Right lobe of liver (tissue), 6 donors: ENCODE measurements around the gene ZIC4. TPM values are rescaled to one million over a fixed set of nuclear protein-coding genes. Genes with fewer than 3 reads are reported as not detected.

ENCODE experiments used
- ATAC-seq, 4 donors: fragments of 200-7000 bp; cut with Tn5 transposase; one replicate each; pipeline ENCODE4 v1.9.1; 2020; ENCODE audit warnings: mild to moderate bottlenecking in 4 of 4, moderate library complexity in 4 of 4
- DNase-seq, 3 donors: peaks; one replicate each; pipeline ENCODE4 v3.0.0-alpha.2; 2020
- H3K27ac ChIP-seq, 3 donors: fragments of 200-600 bp; one replicate each; pipeline ENCODE4 v1.8.0; 2022
- H3K27me3 ChIP-seq, 2 donors: fragments of 200-600 bp; one replicate each; pipeline ENCODE4 v1.8.0; 2022
- H3K36me3 ChIP-seq, 4 donors: fragments of 200-600 bp; sonication (generic) in 1 of 4; one replicate each; pipeline versions ENCODE4 v1.5.1 to v1.8.0; 2017 to 2022; ENCODE audit warnings: control low read depth in 1 of 4
- H3K4me1 ChIP-seq, 4 donors: fragments of 200-600 bp; sonication (generic) in 1 of 4; one replicate each; pipeline versions ENCODE4 v1.5.1 to v1.8.0; 2017 to 2022; ENCODE audit warnings: control low read depth in 1 of 4
- H3K4me3 ChIP-seq, 3 donors: fragments of 200-600 bp; one replicate each; pipeline ENCODE4 v1.8.0; 2022
- H3K9me3 ChIP-seq, 4 donors: fragments of 200-600 bp; sonication (generic) in 1 of 4; one replicate each; pipeline versions ENCODE4 v1.5.1 to v1.8.0; 2017 to 2022; ENCODE audit warnings: control low read depth in 1 of 4
- POLR2A ChIP-seq: fragments of 450-650 bp; IDR thresholded peaks from one replicate; pipeline ENCODE4 v1.6.1; 2017; ENCODE audit warnings: antibody characterized with exemption, mild to moderate bottlenecking
- WGBS: methylation state at CpG from one replicate; pipeline ENCODE4 v1.1.6; 2018; ENCODE audit warnings: low coverage, low lambda C conversion rate; ENCODE audit not compliant: insufficient coverage; ENCODE audit errors: missing lambda C conversion rate; 5-methylcytosine and 5-hydroxymethylcytosine counted together
- intact Hi-C, 2 donors: fragments of 100-400 bp; cut with DNase I; formaldehyde crosslinking; loops; one replicate each; pipeline versions ENCODE4 v1.11.2 to v1.14.1; 2022
- total RNA-seq, 6 experiments: library from RNA; depleted of rRNA in 2 of 6; stranded (reverse); fragments of >200 nt in 2 of 6; fragmentation: NEBNext Ultra II Directional in 3 of 6; extraction: Animal tissue kit (Norgen Biotek cat#: 25700) in 3 of 6; gene quantifications; one replicate each; pipeline versions ENCODE4 v1.1.0 to v1.2.4, GENCODE V29; 2016 to 2023
- TF ChIP-seq, protein P1 (sequence below), 4 donors: fragments of 200-600 bp in 3 of 4; fragments of 450-650 bp in 1 of 4; IDR thresholded peaks; one replicate each; pipeline versions ENCODE4 v1.5.1 to v1.8.0; 2016 to 2022; ENCODE audit warnings: antibody characterized with exemption in 4 of 4, mild to moderate bottlenecking in 2 of 4
- donor health status: DM: no; HTN: yes; CAD: no.
- donor health status: DM: no; HTN: no; CAD: no.
- donor health status: DM: no; HTN: no; CAD: no.
- donor health status: DM: no; HTN: yes; CAD: no.
- donor health status: DM: no; HTN: yes; CAD: no.

The ZIC4 gene
- total RNA-seq, 6 experiments from 2014 or later, result 0.04 to 0.28 (median 0.12) TPM; not detected in 3

DNA sequence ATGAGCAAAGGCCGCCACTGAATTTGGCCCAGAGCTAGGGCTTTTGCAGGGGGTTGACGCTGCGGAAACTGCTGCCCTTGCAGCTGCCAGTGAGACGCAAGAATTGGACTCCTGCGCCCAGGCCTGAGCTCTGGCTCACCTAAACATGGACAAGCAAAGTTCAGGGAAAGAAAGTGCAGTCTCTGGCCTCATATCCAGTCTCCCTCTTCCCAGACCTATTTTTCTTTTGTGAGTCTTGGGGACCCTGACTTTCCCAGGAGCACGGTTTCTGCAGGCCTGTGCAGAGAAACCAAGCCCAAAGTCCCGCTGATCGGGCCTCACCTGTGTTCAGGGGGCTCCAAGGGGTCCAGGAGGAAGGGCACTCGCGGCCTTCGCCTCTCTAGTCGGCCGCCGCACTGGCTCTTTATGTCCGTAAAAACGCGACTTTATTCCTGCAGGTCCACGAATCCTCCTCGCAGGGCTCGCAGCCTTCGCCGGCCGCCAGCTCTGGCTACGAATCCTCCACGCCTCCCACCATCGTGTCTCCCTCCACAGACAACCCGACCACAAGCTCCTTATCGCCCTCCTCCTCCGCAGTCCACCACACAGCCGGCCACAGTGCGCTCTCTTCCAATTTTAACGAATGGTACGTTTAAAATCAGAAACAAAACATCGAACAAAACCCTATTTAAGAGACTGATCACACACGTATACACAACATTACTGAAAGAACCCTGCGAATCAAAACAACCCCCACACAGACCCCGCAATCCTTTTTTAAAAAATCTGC lies 6.8 kb upstream of the ZIC4 start:
- ATAC-seq (no peak), DNase-seq (no peak)
- no peak overlapping the region for H3K4me3 ChIP-seq
- WGBS, result 17% methylated on average over 33 of the region's 37 CpGs
- peaks cover 3 to 13% of the 10 kb centered on the region in 2 donors for H3K27me3 ChIP-seq
- intact Hi-C loops, result no loop called here
- peaks cover 0 to 13% (median 0%) of the 10 kb centered on the region in 4 donors for H3K4me1 ChIP-seq
- no peak for TF ChIP-seq POLR2A
- TF ChIP-seq, protein P1, sequence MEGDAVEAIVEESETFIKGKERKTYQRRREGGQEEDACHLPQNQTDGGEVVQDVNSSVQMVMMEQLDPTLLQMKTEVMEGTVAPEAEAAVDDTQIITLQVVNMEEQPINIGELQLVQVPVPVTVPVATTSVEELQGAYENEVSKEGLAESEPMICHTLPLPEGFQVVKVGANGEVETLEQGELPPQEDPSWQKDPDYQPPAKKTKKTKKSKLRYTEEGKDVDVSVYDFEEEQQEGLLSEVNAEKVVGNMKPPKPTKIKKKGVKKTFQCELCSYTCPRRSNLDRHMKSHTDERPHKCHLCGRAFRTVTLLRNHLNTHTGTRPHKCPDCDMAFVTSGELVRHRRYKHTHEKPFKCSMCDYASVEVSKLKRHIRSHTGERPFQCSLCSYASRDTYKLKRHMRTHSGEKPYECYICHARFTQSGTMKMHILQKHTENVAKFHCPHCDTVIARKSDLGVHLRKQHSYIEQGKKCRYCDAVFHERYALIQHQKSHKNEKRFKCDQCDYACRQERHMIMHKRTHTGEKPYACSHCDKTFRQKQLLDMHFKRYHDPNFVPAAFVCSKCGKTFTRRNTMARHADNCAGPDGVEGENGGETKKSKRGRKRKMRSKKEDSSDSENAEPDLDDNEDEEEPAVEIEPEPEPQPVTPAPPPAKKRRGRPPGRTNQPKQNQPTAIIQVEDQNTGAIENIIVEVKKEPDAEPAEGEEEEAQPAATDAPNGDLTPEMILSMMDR (IDR thresholded peaks at IDR 0.05), result no peak
- H3K27ac ChIP-seq, result no peak overlapping the region
- no peaks in the 10 kb centered on the region for H3K9me3 ChIP-seq
- no peaks in the 10 kb centered on the region for H3K36me3 ChIP-seq

DNA sequence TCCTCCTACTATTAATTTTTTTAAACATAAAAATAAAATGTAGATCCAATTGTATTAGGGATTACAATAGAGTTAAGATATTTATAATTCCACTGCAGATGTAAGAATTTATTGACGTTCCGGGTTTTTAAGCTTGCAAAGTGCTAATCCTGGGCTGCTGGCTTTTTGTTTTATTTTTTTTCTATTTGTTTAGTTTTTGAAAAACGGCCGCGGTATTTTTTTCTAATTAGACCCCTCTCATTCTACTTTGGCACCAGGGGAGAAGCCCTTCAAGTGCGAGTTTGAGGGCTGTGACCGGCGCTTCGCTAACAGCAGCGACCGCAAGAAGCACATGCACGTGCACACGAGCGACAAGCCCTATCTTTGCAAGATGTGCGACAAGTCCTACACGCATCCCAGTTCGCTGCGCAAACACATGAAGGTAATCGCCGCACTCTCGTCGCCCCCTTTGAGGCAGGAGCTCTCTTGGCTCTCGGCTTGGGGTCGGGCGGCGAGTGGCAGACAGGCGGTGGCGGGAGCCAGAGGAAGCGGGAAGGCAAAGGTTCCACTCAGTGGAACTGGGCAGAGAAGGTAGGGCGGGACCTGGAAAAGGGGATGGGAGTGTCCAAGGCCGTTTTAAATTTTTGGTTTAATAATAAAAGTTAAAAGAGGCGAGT lies 6.0 kb upstream of the ZIC4 start:
- WGBS, result 24% methylated on average over 32 of the region's 32 CpGs
- intact Hi-C loops, result no loop called here
- Histone ChIP-seq H3K4me1 (peaks cover 0 to 13% (median 0%) of the 10 kb centered on the region in 4 donors), H3K27me3 (peaks cover 7 to 17% of the 10 kb centered on the region in 2 donors), H3K27ac (no peak overlapping the region), H3K9me3 (no peaks in the 10 kb centered on the region), H3K4me3 (no peak overlapping the region), H3K36me3 (no peaks in the 10 kb centered on the region)
- ATAC-seq (no peak), DNase-seq (no peak)
- TF ChIP-seq, protein P1 (IDR thresholded peaks at IDR 0.05), result no peak
- no peak for TF ChIP-seq POLR2A

DNA sequence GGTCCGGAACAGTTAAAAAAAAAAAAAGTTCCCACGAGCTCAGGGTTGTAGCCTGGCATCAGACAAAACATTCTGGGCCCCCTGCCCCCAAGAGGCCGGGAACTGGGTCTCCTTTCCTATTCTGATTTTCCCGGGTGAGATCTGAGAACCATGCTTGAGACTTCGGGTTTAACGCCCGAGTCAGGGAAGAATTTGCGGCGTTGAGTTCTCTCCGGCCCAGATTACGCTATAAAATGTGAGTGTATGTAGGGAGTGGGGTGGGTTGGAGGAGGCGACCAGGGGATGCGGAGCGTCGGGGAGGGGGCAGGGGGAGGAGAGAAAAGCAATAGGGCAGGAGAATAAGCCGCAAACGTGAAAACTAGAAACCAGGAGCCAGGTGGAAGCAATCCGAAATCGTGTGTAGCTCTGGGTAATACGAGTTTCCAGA lies 5.5 kb upstream of the ZIC4 start:
- H3K27me3 ChIP-seq, result peaks cover 7 to 18% of the 10 kb centered on the region in 2 donors
- no peaks in the 10 kb centered on the region for H3K9me3 ChIP-seq
- no peak for TF ChIP-seq POLR2A
- TF ChIP-seq, protein P1 (IDR thresholded peaks at IDR 0.05), result no peak
- WGBS, result 19% methylated on average over 20 of the region's 20 CpGs
- H3K36me3 ChIP-seq, result no peaks in the 10 kb centered on the region
- intact Hi-C loops, result no loop called here
- peaks cover 0 to 13% (median 0%) of the 10 kb centered on the region in 4 donors for H3K4me1 ChIP-seq
- ATAC-seq (no peak), DNase-seq (no peak)
- H3K27ac ChIP-seq, result no peak overlapping the region
- no peak overlapping the region for H3K4me3 ChIP-seq

DNA sequence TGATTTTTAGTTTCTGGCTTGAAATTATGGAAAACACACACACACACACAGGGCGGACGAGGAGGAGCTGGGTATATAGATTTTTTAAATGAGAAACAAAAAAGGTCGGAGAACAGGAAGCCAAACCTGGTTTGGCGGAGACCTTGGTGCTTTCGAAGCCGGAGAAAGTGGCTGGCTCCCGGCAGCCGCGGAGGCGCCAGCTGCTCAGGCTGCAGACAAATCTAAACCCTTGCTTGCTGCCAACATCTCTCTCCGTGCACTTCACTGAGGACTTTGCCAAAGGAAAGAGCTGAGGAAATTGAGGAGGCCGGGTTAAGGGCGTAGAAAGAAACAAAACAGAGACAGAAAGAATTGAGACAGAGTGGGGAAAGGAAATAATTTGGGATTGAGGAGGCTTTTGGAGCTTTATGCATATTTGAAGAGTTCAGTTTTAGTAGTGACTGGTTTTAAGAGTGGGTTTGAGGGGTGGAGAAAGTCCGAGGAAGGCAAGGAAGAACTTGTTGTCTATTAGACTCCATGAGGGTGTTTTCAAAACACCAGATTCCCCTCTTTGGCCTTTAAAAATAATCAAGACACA lies 5.0 kb upstream of the ZIC4 start:
- H3K4me1 ChIP-seq, result peaks cover 0 to 13% (median 0%) of the 10 kb centered on the region in 4 donors
- intact Hi-C loops, result no loop called here
- H3K4me3 ChIP-seq, result no peak overlapping the region
- no peak for DNase-seq
- WGBS, result 9% methylated on average over 14 of the region's 14 CpGs
- TF ChIP-seq, protein P1 (IDR thresholded peaks at IDR 0.05), result no peak
- no peak for TF ChIP-seq POLR2A
- H3K27ac ChIP-seq, result no peak overlapping the region
- H3K27me3 ChIP-seq, result peaks cover 7 to 18% of the 10 kb centered on the region in 2 donors
- H3K9me3 ChIP-seq, result no peaks in the 10 kb centered on the region
- peak in 1 of 4 donors; percentile 36 for ATAC-seq
- H3K36me3 ChIP-seq, result no peaks in the 10 kb centered on the region
